Measurements from ENCODE around the gene LIN7B. TPM values are rescaled to one million over a fixed set of nuclear protein-coding genes. Genes with fewer than 3 reads are reported as not detected.

LIN7B gene
- total and polyA plus RNA-seq, 2 of the 13 experiments (the other 11 are each of a cell fraction or from before 2014, with no cell fraction given), result 5.3 to 7.6 TPM

- H3K27ac ChIP-seq (ENCODE audit: extremely low read length, insufficient read depth, low read length), result no peak overlapping the region
- no peaks in the 10 kb centered on the region for H3K36me3 ChIP-seq (replicated peaks in 1 of 2; ENCODE audit: control insufficient read depth in 1 of 2, insufficient read depth in 2 of 2, low read length in 2 of 2)
- WGBS (ENCODE audit: low lambda C conversion rate), result 51% methylated on average over 44 of the region's 45 CpGs
- POLR2A ChIA-PET, result interaction anchor here (1.1 to 3.2 kb wide), 3 partner anchors 37 to 158 kb away, joined by 7 to 14 read pairs (median 10); partner anchors contain the start of genes GYS1, LIN7B and RUVBL2
- peak; percentile 5; the same call in 1 of the 3 replicates for ATAC-seq
- H2AFZ ChIP-seq (ENCODE audit: low read length), result no peak overlapping the region
- no peak for FAIRE-seq
- H3K9ac ChIP-seq (ENCODE audit: insufficient read depth, low read depth, low read length), result no peak overlapping the region
- H3K27me3 ChIP-seq (ENCODE audit: control insufficient read depth in 1 of 2, insufficient read depth in 2 of 2, low read length in 2 of 2), result no peaks in the 10 kb centered on the region; a peak in 2 of 5 replicates
- H3K4me1 ChIP-seq (ENCODE audit: insufficient read depth, low read length), result peaks cover 64% of the 10 kb centered on the region
- H3K79me2 ChIP-seq (ENCODE audit: insufficient read depth, low read length), result no peaks in the 10 kb centered on the region
- no TSS peak for BruUV-seq (replicated peaks)
- peak overlapping the region in 1 of 3 experiments; percentile 27; a peak in 1 of 6 replicates for H3K4me3 ChIP-seq (replicated peaks in 1 of 3; ENCODE audit: insufficient read depth in 1 of 3, low read depth in 2 of 3, low read length in 3 of 3)
- DNase-seq (ENCODE audit: low spot score), result no peak
- in situ Hi-C loops (cut with HindIII; ENCODE audit: extremely low pct_ligation_motif_present, low pct_unique_long_range_greater_than_20kb), result loop anchor here (5.0 kb wide), 1 partner anchor 34 kb away; the partner anchor contains the start of genes C19orf73 and PPFIA3
- intact Hi-C loops (cut with micrococcal nuclease; ENCODE audit: unreplicated experiment), result loop anchor here (10.0 kb wide), 1 partner anchor 53 kb away; no protein-coding TSS in a partner anchor
- peak overlapping the region; percentile 94 for H3K4me2 ChIP-seq (ENCODE audit: low read depth, low read length)
- no peaks in the 10 kb centered on the region for H4K20me1 ChIP-seq (ENCODE audit: insufficient read depth, low read length)
- CTCF ChIA-PET (ENCODE audit: low intra/inter-chr PET ratio, low total read pairs), result no interaction called here
- H3K9me3 ChIP-seq (ENCODE audit: low read length), result no peaks in the 10 kb centered on the region
- TF ChIP-seq ZNF350 (CRISPR knock-in tag; IDR thresholded peaks at IDR 0.05; ENCODE audit: borderline replicate concordance, low read depth) (peak; percentile 27; the same call in 1 of the 2 replicates), TFE3 (CRISPR knock-in tag; IDR thresholded peaks at IDR 0.05) (peak; percentile 19; the same call in 1 of the 2 replicates), KLF16 (CRISPR knock-in tag; IDR thresholded peaks at IDR 0.05) (0 out of 4 replicates have a peak, but pooled peaks of 1 of the 2 experiments have one; percentile 31), THAP7 (CRISPR knock-in tag; IDR thresholded peaks at IDR 0.05) (no peak), TFDP2 (CRISPR knock-in tag; IDR thresholded peaks at IDR 0.05) (peak; percentile 63), ZBTB40 (IDR thresholded peaks at IDR 0.05) (no peak), ZBTB40 (CRISPR knock-in tag; IDR thresholded peaks at IDR 0.05) (no peak), RARA (CRISPR knock-in tag; IDR thresholded peaks at IDR 0.05) (no peak), SP4 (CRISPR knock-in tag; IDR thresholded peaks at IDR 0.05) (peak; percentile 78; the same call in 1 of the 2 replicates), DMAP1 (CRISPR knock-in tag; IDR thresholded peaks at IDR 0.05) (no peak)
Measured at GRCh38 chr19:49151267-49152118, 37.3 kb downstream of the LIN7B start.

Data from HepG2 (cell line).